GM20431 (cell line): ENCODE measurements around the gene TP53BP2.

Experiments used
- in situ Hi-C: fragments of 300-500 bp; cut with MseI, MboI; formaldehyde crosslinking; loops from one replicate; pipeline ENCODE4 v1.15.0; 2020; ENCODE audit warnings: low sequenced_read_pairs; ENCODE audit not compliant: unreplicated experiment

TP53BP2 gene

DNA sequence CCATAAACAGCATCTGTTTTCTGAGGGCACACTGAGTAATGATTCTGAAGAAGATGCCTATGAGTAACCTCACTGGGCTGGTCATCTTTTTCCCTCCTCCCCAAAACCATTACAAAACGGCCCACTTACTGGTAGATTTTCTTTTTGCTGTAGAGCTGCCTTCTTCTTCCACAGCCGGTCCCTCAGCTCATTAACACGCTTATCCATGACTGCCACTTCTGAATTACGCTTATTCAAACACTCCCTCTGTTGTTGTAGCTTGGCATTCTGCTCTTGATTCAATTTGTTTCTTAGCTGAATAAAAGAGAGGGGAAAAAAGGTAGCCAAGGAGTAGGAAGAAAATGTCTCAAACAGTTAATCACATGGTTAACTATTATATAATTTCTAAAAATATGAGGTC, 43.1 kb downstream of the TP53BP2 start:
- in situ Hi-C loops, result no loop called here

DNA sequence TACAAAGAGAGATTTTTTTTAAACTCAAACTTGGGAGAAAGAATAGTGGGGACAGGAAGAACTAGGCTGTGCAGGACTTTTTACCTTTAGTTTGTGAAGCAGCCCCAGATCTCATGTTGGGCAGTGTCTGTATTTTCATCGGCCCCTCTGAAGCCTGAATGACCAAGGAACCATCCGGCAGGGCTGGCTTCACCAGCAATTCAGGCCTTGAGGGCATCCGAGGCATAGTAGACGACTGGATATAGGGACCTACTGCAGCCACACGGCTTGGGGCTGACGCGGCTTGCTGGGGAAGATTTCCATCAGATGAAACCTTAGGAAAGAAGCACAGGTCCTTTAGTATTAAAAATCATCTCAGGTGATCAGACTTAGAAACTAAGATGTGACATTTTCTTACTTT, 43.7 kb downstream of the TP53BP2 start:
- in situ Hi-C loops, result no loop called here

GRCh38 chr1:223796210-223796609, 49.5 kb downstream of the TP53BP2 start:
- in situ Hi-C loops, result no loop called here

GRCh38 chr1:223794136-223794880, 51.4 kb downstream of the TP53BP2 start:
- in situ Hi-C loops, result no loop called here

GRCh38 chr1:223793716-223794115, 52.0 kb downstream of the TP53BP2 start:
- in situ Hi-C loops, result no loop called here

DNA sequence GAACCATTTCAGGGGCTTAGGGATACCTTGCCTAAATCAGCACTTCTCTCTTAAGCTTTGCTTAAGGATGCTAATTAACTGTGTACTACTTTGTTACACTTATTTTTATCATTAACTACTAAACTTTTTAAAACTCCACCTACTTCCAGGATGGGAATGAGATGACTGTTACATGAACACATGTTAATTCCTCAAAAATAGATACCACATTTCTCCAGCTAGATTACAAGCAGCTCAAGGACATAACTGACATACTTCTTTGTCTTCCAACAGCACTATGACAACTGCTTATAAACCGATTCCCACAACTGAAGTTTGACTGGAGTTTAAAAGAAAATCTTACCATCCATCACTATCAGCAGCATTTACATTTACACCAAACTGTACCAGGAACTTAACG, 53.7 kb downstream of the TP53BP2 start:
- in situ Hi-C loops, result no loop called here

GRCh38 chr1:223788746-223789415, 56.9 kb downstream of the TP53BP2 start:
- in situ Hi-C loops, result no loop called here

- in situ Hi-C loops, result no loop called here
Measured at GRCh38 chr1:223785808-223786207, 59.9 kb downstream of the TP53BP2 start.

GRCh38 chr1:223784541-223784940, 61.2 kb downstream of the TP53BP2 start:
- in situ Hi-C loops, result no loop called here

- in situ Hi-C loops, result no loop called here
Measured at GRCh38 chr1:223783676-223784075, 62.1 kb downstream of the TP53BP2 start.

DNA sequence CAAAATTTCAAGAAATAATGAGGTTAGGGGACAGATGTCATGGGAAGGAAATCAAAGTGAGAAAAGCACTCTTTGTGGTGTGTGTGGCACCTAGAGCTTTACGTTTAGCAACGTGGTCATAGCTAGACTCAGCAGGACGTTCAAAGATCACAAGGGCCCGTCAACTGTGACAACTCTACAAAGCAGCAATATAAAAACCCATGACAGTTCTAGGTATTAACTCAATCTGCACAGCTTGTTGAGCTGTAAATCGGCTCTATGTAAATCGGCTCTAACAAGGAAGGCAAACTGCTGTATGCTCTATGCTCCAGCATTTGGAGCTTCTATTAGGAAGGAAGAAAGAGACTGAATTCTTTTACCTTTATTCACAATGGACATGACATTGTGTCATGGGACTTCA, 64.8 kb downstream of the TP53BP2 start:
- in situ Hi-C loops, result no loop called here

DNA sequence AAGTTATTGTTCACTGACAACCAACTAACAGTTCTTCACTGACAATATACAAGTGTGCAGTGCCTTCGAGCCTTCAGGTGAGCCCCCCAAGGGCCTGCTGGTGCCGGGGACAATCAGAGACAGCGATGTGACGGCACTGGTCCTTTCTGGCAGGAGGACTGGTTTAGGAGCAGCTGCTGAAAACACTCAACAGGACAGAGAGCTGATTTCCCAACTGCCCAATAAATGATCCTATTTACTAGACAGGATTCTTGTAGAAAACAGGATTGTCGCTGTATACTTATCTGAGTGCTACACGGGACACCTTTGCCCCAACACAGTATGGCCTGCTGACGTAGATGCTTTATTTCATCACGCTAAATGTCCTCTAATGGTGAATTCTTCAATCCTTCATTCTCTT, 65.4 kb downstream of the TP53BP2 start:
- in situ Hi-C loops, result no loop called here

GRCh38 chr1:223776826-223777454, 68.8 kb downstream of the TP53BP2 start:
- in situ Hi-C loops, result no loop called here

- in situ Hi-C loops, result no loop called here
Measured at GRCh38 chr1:223776075-223776814, 69.5 kb downstream of the TP53BP2 start.

GRCh38 chr1:223775711-223776074, 70.1 kb downstream of the TP53BP2 start:
- in situ Hi-C loops, result no loop called here

- in situ Hi-C loops, result no loop called here
Measured at GRCh38 chr1:223775054-223775453, 70.7 kb downstream of the TP53BP2 start.

DNA sequence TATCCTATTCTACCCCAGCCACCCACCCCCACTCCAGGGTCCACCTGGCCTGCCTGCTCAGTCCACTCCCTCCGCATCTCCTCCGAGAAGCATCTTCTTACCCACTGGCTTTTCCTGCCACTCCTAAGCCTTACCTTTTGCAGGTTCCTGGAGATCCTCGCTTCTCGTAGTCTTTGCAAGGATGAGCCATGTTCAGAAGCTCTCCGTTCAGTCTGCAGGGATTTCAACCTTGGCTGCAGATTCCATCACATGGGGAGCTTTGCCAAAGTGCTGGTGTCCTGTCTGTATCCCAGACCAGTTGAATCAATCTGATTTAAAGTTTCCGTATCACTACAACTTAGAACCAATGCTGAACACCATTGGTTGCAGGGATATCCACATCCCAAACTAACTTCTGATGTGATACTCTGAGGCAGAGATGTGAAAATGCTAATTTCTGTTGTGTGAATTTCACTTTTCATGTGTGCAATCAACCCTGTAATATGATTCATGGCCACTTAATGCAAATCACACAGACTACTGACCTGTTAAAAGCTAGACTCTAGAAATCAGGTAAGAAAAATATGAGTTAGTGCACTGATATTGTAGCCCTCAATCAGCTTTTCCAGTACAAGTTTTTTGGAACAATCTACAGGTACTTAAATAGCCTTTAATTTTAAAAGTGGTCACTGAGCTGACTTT, 71.5 kb downstream of the TP53BP2 start:
- in situ Hi-C loops, result no loop called here

DNA sequence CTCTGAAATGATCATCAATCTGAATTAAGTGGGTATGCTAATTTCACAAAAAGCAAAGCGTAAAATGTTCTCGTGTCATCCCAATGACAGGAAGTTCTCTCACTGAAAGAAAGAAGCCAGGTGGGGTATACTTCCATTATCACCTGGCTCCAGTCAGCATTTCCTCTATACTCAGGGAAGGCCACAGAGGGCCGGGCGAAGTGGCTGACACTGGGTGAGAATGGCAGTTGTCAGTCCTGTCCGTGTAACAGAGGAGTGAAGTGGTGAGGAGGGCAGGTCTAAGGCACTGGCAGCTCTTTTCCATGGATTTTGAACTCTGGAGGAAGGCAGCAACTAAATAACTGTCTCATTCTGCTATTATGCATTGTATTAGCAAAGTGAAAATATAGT, 73.0 kb downstream of the TP53BP2 start:
- in situ Hi-C loops, result no loop called here

DNA sequence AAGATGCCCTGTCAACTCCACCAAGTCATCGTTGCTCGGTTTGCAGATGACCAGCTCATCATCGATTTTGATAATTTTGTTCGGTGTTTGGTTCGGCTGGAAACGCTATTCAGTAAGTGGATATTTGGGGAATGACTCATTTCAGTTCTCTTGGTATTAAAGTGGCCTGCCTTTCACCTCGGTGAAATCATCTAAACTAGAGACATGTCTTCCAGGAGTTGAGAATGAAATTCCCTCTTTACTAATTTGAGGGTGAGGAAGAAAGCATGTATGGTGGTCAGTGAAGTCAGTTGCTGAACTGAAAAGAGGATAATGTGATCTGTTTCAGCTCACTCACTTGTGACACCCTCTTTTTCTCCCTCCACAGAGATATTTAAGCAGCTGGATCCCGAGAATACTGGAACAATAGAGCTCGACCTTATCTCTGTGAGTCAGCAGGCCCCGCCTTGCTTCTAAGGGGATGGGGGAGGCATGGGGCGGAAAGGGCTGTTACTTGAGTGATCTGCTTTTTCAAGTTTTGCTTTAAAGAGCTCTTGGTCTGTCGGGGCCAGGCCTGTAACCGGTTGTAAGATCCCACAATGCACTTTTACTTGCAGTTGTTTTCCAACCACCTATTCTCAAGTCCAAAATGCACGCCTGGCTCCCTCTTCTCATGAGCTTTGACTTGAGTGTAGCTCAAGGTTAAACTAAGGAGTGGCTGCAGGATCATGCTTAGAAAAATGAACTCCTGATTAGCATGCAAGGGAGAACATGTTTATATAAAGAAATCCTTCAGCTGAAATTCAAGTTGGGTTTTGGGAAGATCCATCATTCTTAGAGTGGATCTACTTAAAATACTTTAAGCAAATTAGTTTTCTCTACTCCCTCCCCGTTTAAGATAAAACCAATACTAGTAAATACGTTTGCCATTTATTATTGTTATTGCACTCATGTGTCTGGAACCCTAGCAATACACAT, 73.7 kb downstream of the TP53BP2 start:
- in situ Hi-C loops, result no loop called here
